ENCODE data around the gene MMD2. TPM values are rescaled to one million over a fixed set of nuclear protein-coding genes. Genes with fewer than 3 reads are reported as not detected.
"Not testable (repeated sequence)": the region's sequence is repeated elsewhere in the genome, so short reads cannot be mapped to it uniquely, and the experiment has no call there.

The MMD2 gene
- polyA plus RNA-seq, 12 donors = 0.07 to 0.59 (median 0.11) TPM; not detected in 6

GRCh38 chr7:4895766-4896165 is 63.2 kb downstream of the MMD2 start:
- DNase-seq = no peak

- no peak for DNase-seq
Observed at GRCh38 chr7:4894482-4894881, 64.5 kb downstream of the MMD2 start.

GRCh38 chr7:4893929-4894475 is 65.0 kb downstream of the MMD2 start:
- DNase-seq = no peak

- DNase-seq = not testable (repeated sequence)
Observed at GRCh38 chr7:4893188-4893587, 65.8 kb downstream of the MMD2 start.

- DNase-seq = not testable (repeated sequence)
Observed at GRCh38 chr7:4891522-4891921, 67.5 kb downstream of the MMD2 start.

GRCh38 chr7:4889682-4890081 is 69.3 kb downstream of the MMD2 start:
- DNase-seq = no peak

GRCh38 chr7:4888161-4888560 is 70.8 kb downstream of the MMD2 start:
- no peak for DNase-seq

GRCh38 chr7:4886671-4887070 is 72.3 kb downstream of the MMD2 start:
- no peak for DNase-seq

- DNase-seq = no peak
Observed at GRCh38 chr7:4885317-4885807, 73.6 kb downstream of the MMD2 start.

GRCh38 chr7:4884164-4884563 is 74.8 kb downstream of the MMD2 start:
- no peak for DNase-seq

GRCh38 chr7:4883372-4884144 is 75.4 kb downstream of the MMD2 start, which contains the start of gene RADIL:
RADIL (minus strand) TSS chr7:4883716; CDS start chr7:4878139, 5,577 bp downstream.
- DNase-seq = peak; percentile 87

- DNase-seq = no peak
Observed at GRCh38 chr7:4883033-4883371, 76.0 kb downstream of the MMD2 start.

- DNase-seq = peak; percentile 90
Observed at GRCh38 chr7:4882169-4883032, 76.6 kb downstream of the MMD2 start.

GRCh38 chr7:4880218-4880617 is 78.8 kb downstream of the MMD2 start:
- no peak for DNase-seq

- no peak for DNase-seq
Observed at GRCh38 chr7:4879396-4880081, 79.4 kb downstream of the MMD2 start.

GRCh38 chr7:4878336-4879335 is 80.4 kb downstream of the MMD2 start:
- no peak for DNase-seq

GRCh38 chr7:4876586-4876985 is 82.4 kb downstream of the MMD2 start:
- no peak for DNase-seq

GRCh38 chr7:4875391-4875790 is 83.6 kb downstream of the MMD2 start:
- DNase-seq = no peak

- DNase-seq = no peak
Observed at GRCh38 chr7:4873071-4873944, 85.7 kb downstream of the MMD2 start.

All from muscle of arm (tissue), 12 donors.